ENCODE results near the gene SAAL1.

DNA sequence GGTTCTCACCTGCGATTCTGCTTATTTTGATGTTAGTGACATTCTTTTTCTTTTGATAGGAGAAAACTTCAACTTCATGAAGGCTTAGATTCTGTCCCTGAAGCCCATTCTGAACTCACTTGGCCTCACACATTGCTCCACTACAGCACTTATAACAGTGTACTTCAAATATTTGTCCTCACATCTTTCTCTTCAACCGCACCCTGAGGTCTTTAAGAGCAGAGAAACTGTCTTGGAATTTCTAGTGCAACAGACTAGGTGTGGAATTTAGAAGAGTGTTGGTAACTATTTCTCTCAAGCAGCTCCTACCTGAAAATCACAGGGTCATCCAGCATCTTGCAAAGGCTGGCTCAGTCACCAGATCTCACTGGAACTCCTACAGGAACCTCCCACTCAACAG is 34.3 kb upstream of the SAAL1 start:
- TF ChIP-seq, protein P1, sequence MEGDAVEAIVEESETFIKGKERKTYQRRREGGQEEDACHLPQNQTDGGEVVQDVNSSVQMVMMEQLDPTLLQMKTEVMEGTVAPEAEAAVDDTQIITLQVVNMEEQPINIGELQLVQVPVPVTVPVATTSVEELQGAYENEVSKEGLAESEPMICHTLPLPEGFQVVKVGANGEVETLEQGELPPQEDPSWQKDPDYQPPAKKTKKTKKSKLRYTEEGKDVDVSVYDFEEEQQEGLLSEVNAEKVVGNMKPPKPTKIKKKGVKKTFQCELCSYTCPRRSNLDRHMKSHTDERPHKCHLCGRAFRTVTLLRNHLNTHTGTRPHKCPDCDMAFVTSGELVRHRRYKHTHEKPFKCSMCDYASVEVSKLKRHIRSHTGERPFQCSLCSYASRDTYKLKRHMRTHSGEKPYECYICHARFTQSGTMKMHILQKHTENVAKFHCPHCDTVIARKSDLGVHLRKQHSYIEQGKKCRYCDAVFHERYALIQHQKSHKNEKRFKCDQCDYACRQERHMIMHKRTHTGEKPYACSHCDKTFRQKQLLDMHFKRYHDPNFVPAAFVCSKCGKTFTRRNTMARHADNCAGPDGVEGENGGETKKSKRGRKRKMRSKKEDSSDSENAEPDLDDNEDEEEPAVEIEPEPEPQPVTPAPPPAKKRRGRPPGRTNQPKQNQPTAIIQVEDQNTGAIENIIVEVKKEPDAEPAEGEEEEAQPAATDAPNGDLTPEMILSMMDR (IDR thresholded peaks at IDR 0.05 in 2 of 3, conservative IDR thresholded peaks at IDR 0.05 in 1 of 3; ENCODE audit: borderline replicate concordance in 1 of 3, insufficient read depth in 1 of 3, low read depth in 2 of 3, low read length in 2 of 3), result no peak
- TF ChIP-seq TCF7L2 (IDR thresholded peaks at IDR 0.05; ENCODE audit: borderline replicate concordance, extremely low read depth, insufficient read depth, insufficient read length) (no peak), EGR1 (IDR thresholded peaks at IDR 0.05; ENCODE audit: low read depth) (no peak), POLR2AphosphoS5 (IDR thresholded peaks at IDR 0.05; ENCODE audit: low read depth, low read length) (no peak), POLR2A (IDR thresholded peaks at IDR 0.05; ENCODE audit: borderline replicate concordance, extremely low read depth, insufficient read depth, insufficient read length) (no peak), EZH2phosphoT487 (IDR thresholded peaks at IDR 0.05; ENCODE audit: borderline replicate concordance) (no peak), SP1 (IDR thresholded peaks at IDR 0.05; ENCODE audit: low read depth) (no peak), CEBPB (IDR thresholded peaks at IDR 0.05; ENCODE audit: low read depth) (no peak), EZH2 (IDR thresholded peaks at IDR 0.05) (no peak)
- TF ChIP-seq, protein P2, sequence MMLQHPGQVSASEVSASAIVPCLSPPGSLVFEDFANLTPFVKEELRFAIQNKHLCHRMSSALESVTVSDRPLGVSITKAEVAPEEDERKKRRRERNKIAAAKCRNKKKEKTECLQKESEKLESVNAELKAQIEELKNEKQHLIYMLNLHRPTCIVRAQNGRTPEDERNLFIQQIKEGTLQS (IDR thresholded peaks at IDR 0.05), result no peak
- TF ChIP-seq, protein P3, sequence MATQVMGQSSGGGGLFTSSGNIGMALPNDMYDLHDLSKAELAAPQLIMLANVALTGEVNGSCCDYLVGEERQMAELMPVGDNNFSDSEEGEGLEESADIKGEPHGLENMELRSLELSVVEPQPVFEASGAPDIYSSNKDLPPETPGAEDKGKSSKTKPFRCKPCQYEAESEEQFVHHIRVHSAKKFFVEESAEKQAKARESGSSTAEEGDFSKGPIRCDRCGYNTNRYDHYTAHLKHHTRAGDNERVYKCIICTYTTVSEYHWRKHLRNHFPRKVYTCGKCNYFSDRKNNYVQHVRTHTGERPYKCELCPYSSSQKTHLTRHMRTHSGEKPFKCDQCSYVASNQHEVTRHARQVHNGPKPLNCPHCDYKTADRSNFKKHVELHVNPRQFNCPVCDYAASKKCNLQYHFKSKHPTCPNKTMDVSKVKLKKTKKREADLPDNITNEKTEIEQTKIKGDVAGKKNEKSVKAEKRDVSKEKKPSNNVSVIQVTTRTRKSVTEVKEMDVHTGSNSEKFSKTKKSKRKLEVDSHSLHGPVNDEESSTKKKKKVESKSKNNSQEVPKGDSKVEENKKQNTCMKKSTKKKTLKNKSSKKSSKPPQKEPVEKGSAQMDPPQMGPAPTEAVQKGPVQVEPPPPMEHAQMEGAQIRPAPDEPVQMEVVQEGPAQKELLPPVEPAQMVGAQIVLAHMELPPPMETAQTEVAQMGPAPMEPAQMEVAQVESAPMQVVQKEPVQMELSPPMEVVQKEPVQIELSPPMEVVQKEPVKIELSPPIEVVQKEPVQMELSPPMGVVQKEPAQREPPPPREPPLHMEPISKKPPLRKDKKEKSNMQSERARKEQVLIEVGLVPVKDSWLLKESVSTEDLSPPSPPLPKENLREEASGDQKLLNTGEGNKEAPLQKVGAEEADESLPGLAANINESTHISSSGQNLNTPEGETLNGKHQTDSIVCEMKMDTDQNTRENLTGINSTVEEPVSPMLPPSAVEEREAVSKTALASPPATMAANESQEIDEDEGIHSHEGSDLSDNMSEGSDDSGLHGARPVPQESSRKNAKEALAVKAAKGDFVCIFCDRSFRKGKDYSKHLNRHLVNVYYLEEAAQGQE (IDR thresholded peaks at IDR 0.05; ENCODE audit: low read depth), result no peak

Data from HCT116 (cell line).